Caco-2 (cell line): ENCODE results near the gene FBXL12. TPM values are rescaled to one million over a fixed set of nuclear protein-coding genes. Genes with fewer than 3 reads are reported as not detected.
"Not testable (repeated sequence)": the region's sequence is repeated elsewhere in the genome, so short reads cannot be mapped to it uniquely, and the experiment has no call there.

Source experiments
- BruUV-seq: library from RNA; stranded (reverse); fragments of 400-500 nt; replicated peaks from 2 replicates; lab custom pipeline; 2021; lab: Mats Ljungman, UMichigan
- CTCF ChIA-PET: fragments of 300-600 bp; sonication (Branson Sonifier 250); formaldehyde crosslinking; loops from one replicate; lab custom pipeline; 2022; ENCODE audit warnings: antibody characterized with exemption; lab: Charles Lee
- POLR2A ChIA-PET: fragments of 300-600 bp; sonication (Branson Sonifier 250); formaldehyde crosslinking; loops from one replicate; lab custom pipeline; 2022; ENCODE audit warnings: antibody characterized with exemption; lab: Charles Lee
- DNase-seq, 2 experiments: peaks; one replicate each; pipeline versions ENCODE4 v3.0.0 to v3.0.0-alpha.2; 2020 to 2022
- H3K27me3 ChIP-seq: replicated peaks from 2 replicates; pipeline ENCODE4 v1.6.0; 2011; ENCODE audit warnings: low read length; ENCODE audit not compliant: control insufficient read depth, insufficient read depth
- H3K36me3 ChIP-seq: 2 replicates; pipeline ENCODE4 v1.5.1; 2011; ENCODE audit warnings: low read length; ENCODE audit not compliant: control insufficient read depth, insufficient read depth
- H3K4me1 ChIP-seq: fragments of 250-450 bp; sonication (Bioruptor Pico); 2 replicates; pipeline ENCODE4 v1.5.1; 2020; ENCODE audit warnings: mild to moderate bottlenecking
- H3K4me3 ChIP-seq: 2 replicates; pipeline ENCODE4 v1.5.1; 2011; ENCODE audit warnings: low read depth, mild to moderate bottlenecking, control low read depth, low read length
- H3K9me3 ChIP-seq: fragments of 250-450 bp; sonication (Bioruptor Pico); 2 replicates; pipeline ENCODE4 v1.5.1; 2020; ENCODE audit warnings: mild to moderate bottlenecking, moderate library complexity
- H3K27ac Mint-ChIP-seq: one replicate; pipeline ENCODE4 v1.8.0; 2022; ENCODE audit warnings: mixed read lengths; ENCODE audit not compliant: unreplicated experiment
- H3K27me3 Mint-ChIP-seq: one replicate; pipeline ENCODE4 v1.8.0; 2022; ENCODE audit warnings: mixed read lengths; ENCODE audit not compliant: insufficient read depth, unreplicated experiment
- H3K36me3 Mint-ChIP-seq: one replicate; pipeline ENCODE4 v1.8.0; 2022; ENCODE audit warnings: mild to moderate bottlenecking, mixed read lengths; ENCODE audit not compliant: insufficient read depth, unreplicated experiment
- H3K4me1 Mint-ChIP-seq: one replicate; pipeline ENCODE4 v1.8.0; 2022; ENCODE audit warnings: low read depth, mixed read lengths; ENCODE audit not compliant: unreplicated experiment
- H3K4me3 Mint-ChIP-seq: one replicate; pipeline ENCODE4 v1.8.0; 2022; ENCODE audit warnings: mild to moderate bottlenecking, moderate library complexity, mixed read lengths; ENCODE audit not compliant: unreplicated experiment
- H3K9me3 Mint-ChIP-seq: one replicate; pipeline ENCODE4 v1.8.0; 2022; ENCODE audit warnings: mixed read lengths; ENCODE audit not compliant: unreplicated experiment
- intact Hi-C: fragments of 100-400 bp; cut with micrococcal nuclease; formaldehyde crosslinking; loops from one replicate; pipeline ENCODE4 v1.10.0; 2022; ENCODE audit not compliant: unreplicated experiment
- total RNA-seq: library from RNA; stranded (reverse); gene quantifications from 2 replicates; pipeline ENCODE4 v1.2.3, GENCODE V29; 2022
- TF ChIP-seq, protein P1 (sequence below), 2 experiments: fragments of 200-600 bp in 1 of 2; IDR thresholded peaks; 1 replicate in 1 of 2; 2 replicates in 1 of 2; pipeline versions ENCODE4 v1.5.1 to v1.8.0; 2011 to 2022; ENCODE audit warnings: antibody characterized with exemption in 1 of 2, control low read depth in 1 of 2, inconsistent platforms in 1 of 2, low read depth in 1 of 2, low read length in 1 of 2, mild to moderate bottlenecking in 1 of 2, moderate library complexity in 1 of 2; ENCODE audit not compliant: insufficient read depth in 1 of 2, severe bottlenecking in 1 of 2, unreplicated experiment in 1 of 2

The FBXL12 gene
- total RNA-seq, 1 experiment from 2014 or later: 39.9 TPM

GRCh38 chr19:9848060-9848459, 29.2 kb upstream of the FBXL12 start:
- Mint-ChIP-seq H3K27me3 (no peaks in the 10 kb centered on the region), H3K27ac (no peak overlapping the region), H3K36me3 (peaks cover 6% of the 10 kb centered on the region), H3K4me1 (no peaks in the 10 kb centered on the region), H3K9me3 (no peaks in the 10 kb centered on the region), H3K4me3 (no peak overlapping the region)
- no peaks in the 10 kb centered on the region; the same call in none of the 2 replicates for H3K36me3 ChIP-seq
- no peaks in the 10 kb centered on the region for H3K27me3 ChIP-seq
- no peaks in the 10 kb centered on the region for H3K4me1 ChIP-seq
- no TSS peak for BruUV-seq
- peak in 1 of 2 experiments; percentile 63 for DNase-seq
- ChIA-PET POLR2A (no interaction called here), CTCF (no interaction called here)
- TF ChIP-seq, protein P1, sequence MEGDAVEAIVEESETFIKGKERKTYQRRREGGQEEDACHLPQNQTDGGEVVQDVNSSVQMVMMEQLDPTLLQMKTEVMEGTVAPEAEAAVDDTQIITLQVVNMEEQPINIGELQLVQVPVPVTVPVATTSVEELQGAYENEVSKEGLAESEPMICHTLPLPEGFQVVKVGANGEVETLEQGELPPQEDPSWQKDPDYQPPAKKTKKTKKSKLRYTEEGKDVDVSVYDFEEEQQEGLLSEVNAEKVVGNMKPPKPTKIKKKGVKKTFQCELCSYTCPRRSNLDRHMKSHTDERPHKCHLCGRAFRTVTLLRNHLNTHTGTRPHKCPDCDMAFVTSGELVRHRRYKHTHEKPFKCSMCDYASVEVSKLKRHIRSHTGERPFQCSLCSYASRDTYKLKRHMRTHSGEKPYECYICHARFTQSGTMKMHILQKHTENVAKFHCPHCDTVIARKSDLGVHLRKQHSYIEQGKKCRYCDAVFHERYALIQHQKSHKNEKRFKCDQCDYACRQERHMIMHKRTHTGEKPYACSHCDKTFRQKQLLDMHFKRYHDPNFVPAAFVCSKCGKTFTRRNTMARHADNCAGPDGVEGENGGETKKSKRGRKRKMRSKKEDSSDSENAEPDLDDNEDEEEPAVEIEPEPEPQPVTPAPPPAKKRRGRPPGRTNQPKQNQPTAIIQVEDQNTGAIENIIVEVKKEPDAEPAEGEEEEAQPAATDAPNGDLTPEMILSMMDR (IDR thresholded peaks at IDR 0.05; ENCODE audit: insufficient read depth in 1 of 2, low read depth in 1 of 2, low read length in 1 of 2, severe bottlenecking in 1 of 2, unreplicated experiment in 1 of 2): peak; percentile 46 to 62
- H3K9me3 ChIP-seq: no peaks in the 10 kb centered on the region
- intact Hi-C loops: loop anchor here (2.0 kb wide), 1 partner anchor 67 kb away; no protein-coding TSS in a partner anchor
- no peak overlapping the region for H3K4me3 ChIP-seq

GRCh38 chr19:9847087-9847671, 28.3 kb upstream of the FBXL12 start:
- H3K36me3 ChIP-seq: no peaks in the 10 kb centered on the region; the same call in none of the 2 replicates
- H3K36me3 Mint-ChIP-seq: peaks cover 13% of the 10 kb centered on the region
- ChIA-PET CTCF (no interaction called here), POLR2A (no interaction called here)
- H3K9me3 ChIP-seq: no peaks in the 10 kb centered on the region
- no peaks in the 10 kb centered on the region for H3K9me3 Mint-ChIP-seq
- DNase-seq: peak in 1 of 2 experiments; percentile 46
- intact Hi-C loops: no loop called here
- no peak overlapping the region for H3K4me3 ChIP-seq
- H3K27ac Mint-ChIP-seq: no peak overlapping the region
- no peak overlapping the region for H3K4me3 Mint-ChIP-seq
- H3K4me1 ChIP-seq: no peaks in the 10 kb centered on the region
- TF ChIP-seq, protein P1 (IDR thresholded peaks at IDR 0.05; ENCODE audit: insufficient read depth in 1 of 2, low read depth in 1 of 2, low read length in 1 of 2, severe bottlenecking in 1 of 2, unreplicated experiment in 1 of 2): peak; percentile 28 to 61
- H3K4me1 Mint-ChIP-seq: no peaks in the 10 kb centered on the region
- no TSS peak for BruUV-seq
- H3K27me3 Mint-ChIP-seq: no peaks in the 10 kb centered on the region
- H3K27me3 ChIP-seq: no peaks in the 10 kb centered on the region

- DNase-seq, intact Hi-C loops, H3K27ac Mint-ChIP-seq, H3K4me3 ChIP-seq, H3K4me3 Mint-ChIP-seq, H3K9me3 Mint-ChIP-seq, H3K4me1 Mint-ChIP-seq, CTCF ChIA-PET, H3K27me3 Mint-ChIP-seq, H3K9me3 ChIP-seq, H3K36me3 ChIP-seq, BruUV-seq, H3K27me3 ChIP-seq, POLR2A ChIA-PET, H3K4me1 ChIP-seq: not testable (repeated sequence)
- H3K36me3 Mint-ChIP-seq: peaks cover 30% of the 10 kb centered on the region
Observed at GRCh38 chr19:9843626-9844273, 24.9 kb upstream of the FBXL12 start.
